Coronary artery (tissue), 2 donors: ENCODE measurements around the gene CD96.

Experiments
- DNase-seq: peaks from one replicate; pipeline ENCODE4 v3.0.0-alpha.2; 2017; ENCODE audit warnings: low spot score
- H3K27ac ChIP-seq, 2 donors: fragments of 200-600 bp; sonication (generic); one replicate each; pipeline ENCODE4 v1.5.1; 2016 to 2019
- H3K4me3 ChIP-seq: fragments of 200-600 bp; sonication (generic); 2 replicates; pipeline ENCODE4 v1.5.1; 2016; ENCODE audit warnings: mild to moderate bottlenecking, moderate library complexity
- TF ChIP-seq, protein P1 (sequence below): fragments of 200-600 bp; sonication (generic); IDR thresholded peaks from one replicate; pipeline ENCODE4 v1.5.1; 2019; ENCODE audit warnings: antibody characterized with exemption

Gene CD96

GRCh38 chr3:111585217-111585616 lies 43.2 kb downstream of the CD96 start:
- TF ChIP-seq, protein P1, sequence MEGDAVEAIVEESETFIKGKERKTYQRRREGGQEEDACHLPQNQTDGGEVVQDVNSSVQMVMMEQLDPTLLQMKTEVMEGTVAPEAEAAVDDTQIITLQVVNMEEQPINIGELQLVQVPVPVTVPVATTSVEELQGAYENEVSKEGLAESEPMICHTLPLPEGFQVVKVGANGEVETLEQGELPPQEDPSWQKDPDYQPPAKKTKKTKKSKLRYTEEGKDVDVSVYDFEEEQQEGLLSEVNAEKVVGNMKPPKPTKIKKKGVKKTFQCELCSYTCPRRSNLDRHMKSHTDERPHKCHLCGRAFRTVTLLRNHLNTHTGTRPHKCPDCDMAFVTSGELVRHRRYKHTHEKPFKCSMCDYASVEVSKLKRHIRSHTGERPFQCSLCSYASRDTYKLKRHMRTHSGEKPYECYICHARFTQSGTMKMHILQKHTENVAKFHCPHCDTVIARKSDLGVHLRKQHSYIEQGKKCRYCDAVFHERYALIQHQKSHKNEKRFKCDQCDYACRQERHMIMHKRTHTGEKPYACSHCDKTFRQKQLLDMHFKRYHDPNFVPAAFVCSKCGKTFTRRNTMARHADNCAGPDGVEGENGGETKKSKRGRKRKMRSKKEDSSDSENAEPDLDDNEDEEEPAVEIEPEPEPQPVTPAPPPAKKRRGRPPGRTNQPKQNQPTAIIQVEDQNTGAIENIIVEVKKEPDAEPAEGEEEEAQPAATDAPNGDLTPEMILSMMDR: no peak
- Histone ChIP-seq H3K4me3 (no peak overlapping the region), H3K27ac (no peak overlapping the region)
- no peak for DNase-seq

- H3K27ac ChIP-seq: no peak overlapping the region
- H3K4me3 ChIP-seq: no peak overlapping the region
- DNase-seq: no peak
- TF ChIP-seq, protein P1: no peak
Measured at GRCh38 chr3:111588527-111588926, 46.5 kb downstream of the CD96 start.

DNA sequence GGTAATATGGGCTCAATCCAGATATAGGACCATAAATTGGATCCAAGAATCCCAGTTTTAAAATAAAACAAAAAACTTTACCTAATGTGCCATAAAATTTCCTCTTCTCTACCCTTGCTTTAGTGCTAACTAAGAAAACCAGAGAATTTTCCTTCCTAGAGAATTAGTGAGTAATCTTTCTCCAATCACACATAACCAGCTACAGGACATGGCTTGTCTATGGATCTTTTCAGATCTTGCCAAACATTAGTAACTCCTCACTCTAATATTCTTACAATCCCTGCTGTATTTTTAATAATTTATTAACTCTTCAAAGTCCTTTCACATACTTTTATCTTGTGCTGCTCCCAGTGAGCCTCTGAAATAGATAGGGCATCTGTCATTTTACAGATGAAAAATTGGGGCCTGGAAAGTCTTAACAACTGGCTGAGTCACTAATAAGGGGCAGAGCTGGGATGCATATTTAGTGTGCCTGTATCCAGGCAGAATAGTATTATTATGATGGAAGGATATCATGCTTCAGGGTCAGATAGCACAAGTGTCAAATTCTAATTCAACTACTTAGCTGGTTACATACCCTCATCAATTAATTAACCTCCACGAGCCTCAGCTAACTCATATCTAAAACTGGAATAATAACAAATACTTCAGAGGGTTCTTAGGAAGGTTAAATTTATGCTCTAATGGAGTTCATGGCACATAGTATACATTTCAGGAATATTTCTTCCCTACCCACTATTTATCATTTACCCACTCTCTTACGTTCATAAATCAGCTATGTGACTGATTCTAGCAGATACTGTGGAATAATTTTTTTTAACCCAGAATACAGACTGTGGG lies 47.5 kb downstream of the CD96 start:
- TF ChIP-seq, protein P1: no peak
- H3K27ac ChIP-seq: no peak overlapping the region
- no peak for DNase-seq

DNA sequence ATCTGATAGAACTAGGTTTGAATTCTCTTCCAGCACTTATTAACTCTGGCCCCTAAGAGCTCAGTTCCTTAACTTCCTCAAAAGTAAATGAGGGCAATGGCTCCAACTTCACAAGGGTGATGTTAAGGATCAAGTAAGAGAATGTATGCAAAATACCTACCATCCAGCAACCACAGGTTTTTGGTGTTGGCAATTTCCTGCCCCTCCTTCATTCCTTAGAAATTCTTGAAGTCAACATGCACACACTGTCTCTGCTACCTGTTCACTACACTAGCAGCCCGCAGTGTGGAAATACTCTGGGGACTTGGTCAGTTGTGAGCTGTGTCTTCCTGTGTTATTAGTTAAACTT lies 48.1 kb downstream of the CD96 start:
- TF ChIP-seq, protein P1: no peak
- Histone ChIP-seq H3K27ac (no peak overlapping the region), H3K4me3 (no peak overlapping the region)
- no peak for DNase-seq

More for the DNA sequence above, 47.5 kb downstream of the CD96 start:
- H3K4me3 ChIP-seq: no peak overlapping the region

DNA sequence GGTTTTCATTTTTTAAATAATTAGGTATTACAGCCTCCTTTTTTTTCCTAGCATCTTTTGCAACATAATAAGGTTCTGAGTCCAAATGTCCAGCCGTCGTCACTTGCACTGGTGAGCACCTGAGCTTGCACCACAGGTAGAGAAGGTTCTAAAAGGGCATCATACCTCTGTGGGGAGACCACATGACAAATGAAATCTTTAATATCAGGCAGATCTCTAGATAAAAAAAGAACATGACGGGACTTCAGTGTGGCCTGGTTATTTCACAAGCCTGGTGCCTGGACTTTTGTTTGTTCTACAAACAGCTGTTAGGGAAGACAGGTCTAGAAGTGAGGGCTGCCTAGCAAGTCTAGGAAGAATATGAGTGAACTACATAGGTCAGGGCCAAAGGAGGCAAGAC lies 49.6 kb downstream of the CD96 start:
- DNase-seq: no peak
- TF ChIP-seq, protein P1: no peak
- no peak overlapping the region for H3K4me3 ChIP-seq
- no peak overlapping the region for H3K27ac ChIP-seq

GRCh38 chr3:111592143-111592542 lies 50.1 kb downstream of the CD96 start:
- TF ChIP-seq, protein P1: no peak
- Histone ChIP-seq H3K4me3 (no peak overlapping the region), H3K27ac (no peak overlapping the region)
- no peak for DNase-seq

- no peak for DNase-seq
- H3K4me3 ChIP-seq: no peak overlapping the region
Measured at GRCh38 chr3:111592936-111593335, 50.9 kb downstream of the CD96 start.

More at GRCh38 chr3:111592936-111593335, 50.9 kb downstream of the CD96 start:
- TF ChIP-seq, protein P1: no peak
- no peak overlapping the region for H3K27ac ChIP-seq
